WTC11 (cell line): ENCODE data around the gene FAM118B.

Source experiments
- ARID4B ChIP-seq: sonication (generic); formaldehyde crosslinking; IDR thresholded peaks from 2 replicates; pipeline ENCODE4 v1.8.0; 2023; ENCODE audit warnings: missing genetic modification reagents, mild to moderate bottlenecking, borderline replicate concordance
- CREM ChIP-seq: sonication (generic); formaldehyde crosslinking; IDR thresholded peaks from 2 replicates; pipeline ENCODE4 v1.8.1; 2022; ENCODE audit warnings: mild to moderate bottlenecking, missing genetic modification reagents, moderate library complexity
- FOXP4 ChIP-seq: sonication (generic); formaldehyde crosslinking; IDR thresholded peaks from 2 replicates; pipeline ENCODE4 v1.8.0; 2022; ENCODE audit warnings: mild to moderate bottlenecking, missing genetic modification reagents
- NFYB ChIP-seq: sonication (generic); formaldehyde crosslinking; conservative IDR thresholded peaks from 2 replicates; pipeline ENCODE4 v1.8.0; 2022; ENCODE audit warnings: low read depth, missing genetic modification reagents
- TEAD4 ChIP-seq: sonication (generic); formaldehyde crosslinking; IDR thresholded peaks from 2 replicates; pipeline ENCODE4 v1.8.0; 2022; ENCODE audit warnings: mild to moderate bottlenecking, missing genetic modification reagents
- TP53 ChIP-seq: sonication (generic); formaldehyde crosslinking; IDR thresholded peaks from 2 replicates; pipeline ENCODE4 v1.8.1; 2023; ENCODE audit warnings: mild to moderate bottlenecking, missing genetic modification reagents
- USF1 ChIP-seq: sonication (generic); formaldehyde crosslinking; IDR thresholded peaks from 2 replicates; pipeline ENCODE4 v1.8.0; 2022; ENCODE audit warnings: mild to moderate bottlenecking, missing genetic modification reagents
- ZBTB43 ChIP-seq: sonication (generic); formaldehyde crosslinking; IDR thresholded peaks from 2 replicates; pipeline ENCODE4 v1.8.1; 2023; ENCODE audit warnings: mild to moderate bottlenecking, missing genetic modification reagents
- ZNF423 ChIP-seq: fragments of 250-450 bp; sonication (Bioruptor Pico); IDR thresholded peaks from 2 replicates; pipeline ENCODE4 v2.1.2; 2022; ENCODE audit warnings: mild to moderate bottlenecking, moderate library complexity
- TF ChIP-seq, protein P1 (sequence below): sonication (generic); formaldehyde crosslinking; IDR thresholded peaks from 2 replicates; pipeline ENCODE4 v1.8.0; 2022; ENCODE audit warnings: mild to moderate bottlenecking, missing genetic modification reagents
- TF ChIP-seq, protein P2 (sequence below): fragments of 200-600 bp; IDR thresholded peaks from 2 replicates; pipeline ENCODE4 v1.8.0; 2022; ENCODE audit warnings: antibody characterized with exemption

GRCh38 chr11:126277780-126278179 lies 66.2 kb downstream of the FAM118B start:
- no peak for TF ChIP-seq TEAD4 (CRISPR knock-in tag)
- TF ChIP-seq, protein P1, sequence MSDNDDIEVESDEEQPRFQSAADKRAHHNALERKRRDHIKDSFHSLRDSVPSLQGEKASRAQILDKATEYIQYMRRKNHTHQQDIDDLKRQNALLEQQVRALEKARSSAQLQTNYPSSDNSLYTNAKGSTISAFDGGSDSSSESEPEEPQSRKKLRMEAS (CRISPR knock-in tag) = no peak
- TF ChIP-seq FOXP4 (CRISPR knock-in tag) = no peak
- TF ChIP-seq, protein P2, sequence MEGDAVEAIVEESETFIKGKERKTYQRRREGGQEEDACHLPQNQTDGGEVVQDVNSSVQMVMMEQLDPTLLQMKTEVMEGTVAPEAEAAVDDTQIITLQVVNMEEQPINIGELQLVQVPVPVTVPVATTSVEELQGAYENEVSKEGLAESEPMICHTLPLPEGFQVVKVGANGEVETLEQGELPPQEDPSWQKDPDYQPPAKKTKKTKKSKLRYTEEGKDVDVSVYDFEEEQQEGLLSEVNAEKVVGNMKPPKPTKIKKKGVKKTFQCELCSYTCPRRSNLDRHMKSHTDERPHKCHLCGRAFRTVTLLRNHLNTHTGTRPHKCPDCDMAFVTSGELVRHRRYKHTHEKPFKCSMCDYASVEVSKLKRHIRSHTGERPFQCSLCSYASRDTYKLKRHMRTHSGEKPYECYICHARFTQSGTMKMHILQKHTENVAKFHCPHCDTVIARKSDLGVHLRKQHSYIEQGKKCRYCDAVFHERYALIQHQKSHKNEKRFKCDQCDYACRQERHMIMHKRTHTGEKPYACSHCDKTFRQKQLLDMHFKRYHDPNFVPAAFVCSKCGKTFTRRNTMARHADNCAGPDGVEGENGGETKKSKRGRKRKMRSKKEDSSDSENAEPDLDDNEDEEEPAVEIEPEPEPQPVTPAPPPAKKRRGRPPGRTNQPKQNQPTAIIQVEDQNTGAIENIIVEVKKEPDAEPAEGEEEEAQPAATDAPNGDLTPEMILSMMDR = no peak
- TF ChIP-seq ZNF423 (CRISPR knock-in tag) = no peak
- TF ChIP-seq CREM (CRISPR knock-in tag) = no peak
- no peak for TF ChIP-seq NFYB (CRISPR knock-in tag)
- no peak for TF ChIP-seq TP53 (CRISPR knock-in tag)
- TF ChIP-seq ARID4B = no peak
- no peak for TF ChIP-seq ZBTB43 (CRISPR knock-in tag)
- TF ChIP-seq USF1 = no peak
